ENCODE data around the gene RNF133. TPM values are rescaled to one million over a fixed set of nuclear protein-coding genes. Genes with fewer than 3 reads are reported as not detected.
"Not testable (repeated sequence)": the region's sequence is repeated elsewhere in the genome, so short reads cannot be mapped to it uniquely, and the experiment has no call there.

The RNF133 gene
- total RNA-seq, 6 experiments from 2014 or later: not detected

GRCh38 chr7:122679813-122680212, 19.1 kb downstream of the RNF133 start:
- DNase-seq: no peak
- H3K4me3 Mint-ChIP-seq: no peak overlapping the region
- H3K36me3 Mint-ChIP-seq (ENCODE audit: low read depth): no peaks in the 10 kb centered on the region
- no peak overlapping the region for H3K27ac Mint-ChIP-seq
- H3K27me3 Mint-ChIP-seq (ENCODE audit: insufficient read depth): no peaks in the 10 kb centered on the region
- TF ChIP-seq, protein P1, sequence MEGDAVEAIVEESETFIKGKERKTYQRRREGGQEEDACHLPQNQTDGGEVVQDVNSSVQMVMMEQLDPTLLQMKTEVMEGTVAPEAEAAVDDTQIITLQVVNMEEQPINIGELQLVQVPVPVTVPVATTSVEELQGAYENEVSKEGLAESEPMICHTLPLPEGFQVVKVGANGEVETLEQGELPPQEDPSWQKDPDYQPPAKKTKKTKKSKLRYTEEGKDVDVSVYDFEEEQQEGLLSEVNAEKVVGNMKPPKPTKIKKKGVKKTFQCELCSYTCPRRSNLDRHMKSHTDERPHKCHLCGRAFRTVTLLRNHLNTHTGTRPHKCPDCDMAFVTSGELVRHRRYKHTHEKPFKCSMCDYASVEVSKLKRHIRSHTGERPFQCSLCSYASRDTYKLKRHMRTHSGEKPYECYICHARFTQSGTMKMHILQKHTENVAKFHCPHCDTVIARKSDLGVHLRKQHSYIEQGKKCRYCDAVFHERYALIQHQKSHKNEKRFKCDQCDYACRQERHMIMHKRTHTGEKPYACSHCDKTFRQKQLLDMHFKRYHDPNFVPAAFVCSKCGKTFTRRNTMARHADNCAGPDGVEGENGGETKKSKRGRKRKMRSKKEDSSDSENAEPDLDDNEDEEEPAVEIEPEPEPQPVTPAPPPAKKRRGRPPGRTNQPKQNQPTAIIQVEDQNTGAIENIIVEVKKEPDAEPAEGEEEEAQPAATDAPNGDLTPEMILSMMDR (IDR thresholded peaks at IDR 0.05): no peak
- peaks cover 43% of the 10 kb centered on the region for H3K9me3 Mint-ChIP-seq
- H3K4me1 Mint-ChIP-seq (ENCODE audit: low read depth): no peaks in the 10 kb centered on the region

DNA sequence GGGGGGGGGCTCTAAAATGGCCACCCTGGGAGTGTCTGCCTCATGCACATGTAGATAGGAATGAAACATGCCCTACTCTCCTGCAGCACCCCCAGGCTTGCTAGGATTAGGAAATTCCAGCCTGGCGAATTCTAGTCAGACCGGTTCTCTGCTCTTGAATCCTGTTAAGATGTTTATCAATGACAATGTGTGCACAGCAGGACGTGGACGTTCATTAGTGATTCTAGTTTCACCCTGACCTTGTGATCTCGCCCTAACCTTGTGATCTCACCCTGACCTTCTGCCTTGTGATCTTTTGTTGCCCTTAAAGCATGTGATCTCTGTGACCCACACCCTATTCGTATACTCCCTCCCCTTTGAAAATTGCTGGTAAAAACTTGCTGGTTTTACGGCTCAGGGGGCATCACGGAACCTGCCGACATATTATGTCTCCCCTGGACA, 19.6 kb downstream of the RNF133 start:
- H3K27me3 Mint-ChIP-seq (ENCODE audit: insufficient read depth); H3K4me3 Mint-ChIP-seq; H3K36me3 Mint-ChIP-seq (ENCODE audit: low read depth); H3K4me1 Mint-ChIP-seq (ENCODE audit: low read depth); H3K27ac Mint-ChIP-seq; DNase-seq: not testable (repeated sequence)
- H3K9me3 Mint-ChIP-seq: peaks cover 46% of the 10 kb centered on the region

GRCh38 chr7:122677149-122677548, 21.8 kb downstream of the RNF133 start:
- no peaks in the 10 kb centered on the region for H3K36me3 Mint-ChIP-seq (ENCODE audit: low read depth)
- TF ChIP-seq, protein P1 (IDR thresholded peaks at IDR 0.05): no peak
- H3K9me3 Mint-ChIP-seq: peaks cover 52% of the 10 kb centered on the region
- no peak for DNase-seq
- H3K4me1 Mint-ChIP-seq (ENCODE audit: low read depth): no peaks in the 10 kb centered on the region
- H3K4me3 Mint-ChIP-seq: no peak overlapping the region
- H3K27ac Mint-ChIP-seq: no peak overlapping the region
- no peaks in the 10 kb centered on the region for H3K27me3 Mint-ChIP-seq (ENCODE audit: insufficient read depth)

- Mint-ChIP-seq H3K27me3 (ENCODE audit: insufficient read depth) (no peaks in the 10 kb centered on the region), H3K4me3 (no peak overlapping the region), H3K27ac (no peak overlapping the region), H3K9me3 (peaks cover 52% of the 10 kb centered on the region), H3K36me3 (ENCODE audit: low read depth) (no peaks in the 10 kb centered on the region), H3K4me1 (ENCODE audit: low read depth) (no peaks in the 10 kb centered on the region)
- TF ChIP-seq, protein P1 (IDR thresholded peaks at IDR 0.05): no peak
- DNase-seq: no peak
Measured at GRCh38 chr7:122676466-122676865, 22.5 kb downstream of the RNF133 start.

DNA sequence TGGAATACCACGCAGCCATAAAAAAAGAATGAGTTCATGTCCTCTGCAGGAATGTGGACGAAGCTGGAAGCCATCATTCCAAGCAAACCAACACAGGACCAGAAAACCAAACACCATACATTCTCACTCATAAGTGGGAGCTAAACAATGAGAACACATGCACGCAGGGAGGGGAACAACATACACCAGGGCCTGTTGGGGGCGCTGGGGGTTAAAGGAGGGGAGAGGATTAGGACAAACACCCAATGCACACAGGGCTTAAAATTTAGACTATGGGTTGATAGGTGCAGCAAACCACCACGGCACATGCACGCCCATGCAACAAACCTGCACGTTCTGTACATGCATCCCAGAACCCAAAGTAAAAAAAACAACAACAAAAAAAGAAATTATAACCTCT, 23.3 kb downstream of the RNF133 start:
- Mint-ChIP-seq H3K4me3 (no peak overlapping the region), H3K27me3 (ENCODE audit: insufficient read depth) (no peaks in the 10 kb centered on the region), H3K4me1 (ENCODE audit: low read depth) (no peaks in the 10 kb centered on the region), H3K9me3 (peaks cover 52% of the 10 kb centered on the region), H3K36me3 (ENCODE audit: low read depth) (no peaks in the 10 kb centered on the region), H3K27ac (no peak overlapping the region)
- TF ChIP-seq, protein P1 (IDR thresholded peaks at IDR 0.05): no peak
- DNase-seq: no peak

DNA sequence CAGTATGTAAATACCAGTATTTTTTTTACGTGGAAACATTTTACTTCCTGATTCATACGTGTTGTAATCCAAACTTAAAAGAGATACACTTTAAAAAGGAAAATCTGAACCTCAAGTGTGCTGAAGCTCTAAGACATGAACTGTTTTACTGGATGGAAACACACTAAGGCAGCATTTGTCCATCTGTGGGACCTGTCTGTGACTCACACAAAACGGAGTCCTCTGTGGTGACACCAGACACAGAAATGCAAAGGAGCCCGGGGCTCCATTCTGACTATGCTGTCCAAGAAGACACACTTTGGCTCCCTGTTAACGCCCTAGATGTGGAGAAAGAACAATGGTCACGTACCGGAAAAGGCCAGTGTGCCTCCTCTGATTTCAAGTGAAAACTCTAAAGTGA, 23.9 kb downstream of the RNF133 start:
- DNase-seq: no peak

More for the DNA sequence above, 23.9 kb downstream of the RNF133 start:
- Mint-ChIP-seq H3K36me3 (ENCODE audit: low read depth) (no peaks in the 10 kb centered on the region), H3K9me3 (peaks cover 49% of the 10 kb centered on the region), H3K4me1 (ENCODE audit: low read depth) (no peaks in the 10 kb centered on the region), H3K27ac (no peak overlapping the region), H3K4me3 (no peak overlapping the region), H3K27me3 (ENCODE audit: insufficient read depth) (no peaks in the 10 kb centered on the region)
- TF ChIP-seq, protein P1 (IDR thresholded peaks at IDR 0.05): no peak

Measured in HFFc6 (cell line).